ENCODE data around the gene PTGR3.

PTGR3 gene

DNA sequence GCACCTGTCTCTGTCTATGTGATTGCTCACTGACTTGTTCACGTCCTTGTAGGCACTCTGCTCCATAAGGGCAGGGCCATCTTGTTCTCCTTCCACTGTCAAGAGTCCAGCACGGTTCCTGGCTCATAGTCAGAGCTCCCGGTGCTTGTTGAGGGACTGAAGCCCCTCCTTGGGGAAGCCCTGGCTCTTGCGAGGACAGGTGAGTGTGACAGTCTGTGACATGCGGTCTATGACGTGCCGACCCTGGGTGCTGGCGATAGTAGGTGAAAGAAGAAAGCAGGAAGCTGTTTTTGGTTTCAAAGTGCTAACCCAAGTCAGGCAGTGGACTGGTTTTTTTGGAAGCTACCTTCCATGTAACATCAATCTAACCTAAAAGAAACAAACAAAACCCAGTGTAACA, 20.5 kb upstream of the PTGR3 start:
- TF ChIP-seq, protein P1, sequence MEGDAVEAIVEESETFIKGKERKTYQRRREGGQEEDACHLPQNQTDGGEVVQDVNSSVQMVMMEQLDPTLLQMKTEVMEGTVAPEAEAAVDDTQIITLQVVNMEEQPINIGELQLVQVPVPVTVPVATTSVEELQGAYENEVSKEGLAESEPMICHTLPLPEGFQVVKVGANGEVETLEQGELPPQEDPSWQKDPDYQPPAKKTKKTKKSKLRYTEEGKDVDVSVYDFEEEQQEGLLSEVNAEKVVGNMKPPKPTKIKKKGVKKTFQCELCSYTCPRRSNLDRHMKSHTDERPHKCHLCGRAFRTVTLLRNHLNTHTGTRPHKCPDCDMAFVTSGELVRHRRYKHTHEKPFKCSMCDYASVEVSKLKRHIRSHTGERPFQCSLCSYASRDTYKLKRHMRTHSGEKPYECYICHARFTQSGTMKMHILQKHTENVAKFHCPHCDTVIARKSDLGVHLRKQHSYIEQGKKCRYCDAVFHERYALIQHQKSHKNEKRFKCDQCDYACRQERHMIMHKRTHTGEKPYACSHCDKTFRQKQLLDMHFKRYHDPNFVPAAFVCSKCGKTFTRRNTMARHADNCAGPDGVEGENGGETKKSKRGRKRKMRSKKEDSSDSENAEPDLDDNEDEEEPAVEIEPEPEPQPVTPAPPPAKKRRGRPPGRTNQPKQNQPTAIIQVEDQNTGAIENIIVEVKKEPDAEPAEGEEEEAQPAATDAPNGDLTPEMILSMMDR (IDR thresholded peaks at IDR 0.05; ENCODE audit: control extremely low read depth, extremely low read depth, low read depth, missing control alignments): no peak
- ChIA-PET CTCF (interaction anchor here (0.9 to 1.3 kb wide), 4 partner anchors 11 to 31 kb away, joined by 3 to 5 read pairs (median 4); no protein-coding TSS in a partner anchor), POLR2A (no interaction called here)
- no peak for DNase-seq (ENCODE audit: extremely low spot score)

DNA sequence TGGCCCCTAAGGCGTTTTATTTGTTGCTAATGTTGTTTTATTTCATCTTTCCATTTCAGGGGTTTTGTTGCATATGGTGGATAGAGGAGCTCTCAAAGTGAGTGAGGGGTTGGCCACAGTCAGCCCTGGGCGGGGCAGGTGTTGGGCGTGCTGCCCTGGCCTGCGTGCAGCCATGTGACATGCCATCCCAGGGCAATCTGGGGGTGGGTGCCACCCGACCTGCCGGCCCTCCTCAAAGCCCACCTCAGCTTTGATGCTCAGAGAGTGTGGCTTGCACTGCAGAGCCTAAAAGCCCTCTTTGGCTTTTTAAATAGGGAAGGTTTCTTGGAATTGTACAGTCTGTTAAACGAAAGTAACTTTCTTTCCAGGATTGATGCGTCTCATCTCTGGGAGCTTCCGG, 20.0 kb upstream of the PTGR3 start:
- POLR2A ChIA-PET: no interaction called here
- no peak for DNase-seq (ENCODE audit: extremely low spot score)
- TF ChIP-seq, protein P1 (IDR thresholded peaks at IDR 0.05; ENCODE audit: control extremely low read depth, extremely low read depth, low read depth, missing control alignments): no peak
- CTCF ChIA-PET: interaction anchor here (1.2 kb wide), 2 partner anchors 15 to 16 kb away, joined by 4 to 5 read pairs; no protein-coding TSS in a partner anchor

DNA sequence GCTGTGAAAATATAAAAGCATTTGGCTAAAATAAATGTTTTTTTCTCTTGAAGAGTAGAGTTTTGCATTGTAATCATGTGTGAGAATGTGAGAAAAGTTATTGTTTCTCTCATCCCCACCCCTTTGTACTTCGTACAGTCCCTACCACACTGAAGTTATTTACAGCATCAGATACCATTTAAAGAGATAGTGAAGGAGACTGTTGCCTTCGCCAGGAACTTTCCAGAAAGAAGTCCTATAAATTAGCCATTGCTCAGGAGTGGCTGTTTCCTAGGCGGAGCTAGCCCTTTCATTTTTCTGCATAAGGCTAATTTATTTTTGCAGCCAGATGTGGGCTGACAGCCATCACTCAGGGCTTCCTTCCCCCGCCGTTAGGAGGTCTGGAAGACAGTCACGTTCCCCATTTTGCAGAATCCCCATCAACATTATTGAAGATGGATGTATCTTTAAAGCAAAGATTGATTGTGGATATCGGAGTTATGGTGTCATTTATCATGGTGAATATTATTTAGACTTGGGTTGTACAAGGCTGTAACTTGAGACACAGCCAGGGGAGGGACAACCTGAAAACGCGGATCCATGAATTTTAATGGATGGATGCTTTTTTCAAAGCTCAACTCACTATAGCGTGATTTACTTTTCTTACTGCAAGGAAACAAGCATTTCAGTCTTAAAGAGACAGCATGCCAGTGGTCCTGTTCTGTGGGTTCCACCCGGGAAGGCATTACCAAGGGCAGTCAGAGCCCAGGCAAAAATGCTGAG, 18.8 kb upstream of the PTGR3 start:
- no peak for DNase-seq (ENCODE audit: extremely low spot score)
- POLR2A ChIA-PET: no interaction called here
- CTCF ChIA-PET: interaction anchor here (0.7 to 2.0 kb wide), 2 partner anchors 11 to 252 kb away, joined by 3 to 4 read pairs; no protein-coding TSS in a partner anchor
- TF ChIP-seq, protein P1 (IDR thresholded peaks at IDR 0.05; ENCODE audit: control extremely low read depth, extremely low read depth, low read depth, missing control alignments): no peak

DNA sequence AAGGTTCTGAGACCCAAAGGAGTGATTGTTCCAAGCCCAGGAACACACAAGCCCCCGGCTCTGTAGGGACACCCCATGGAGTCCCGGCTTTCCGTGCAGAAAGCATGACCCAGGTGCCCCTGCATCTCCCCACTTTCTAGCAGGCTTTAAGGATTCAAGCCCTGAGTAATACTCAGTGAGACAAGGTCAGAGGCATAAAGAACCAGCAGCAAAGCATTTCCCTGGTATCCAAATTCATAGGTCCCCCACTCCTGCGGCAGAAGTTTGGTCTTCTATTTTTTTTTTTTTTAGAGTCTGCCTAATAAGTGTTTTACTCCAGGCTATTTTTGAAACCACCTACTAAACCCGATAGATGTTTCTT, 18.0 kb upstream of the PTGR3 start:
- TF ChIP-seq, protein P1 (IDR thresholded peaks at IDR 0.05; ENCODE audit: control extremely low read depth, extremely low read depth, low read depth, missing control alignments): no peak
- POLR2A ChIA-PET: no interaction called here
- CTCF ChIA-PET: interaction anchor here (2.0 to 2.3 kb wide), 2 partner anchors 11 to 252 kb away, joined by 4 to 8 read pairs; no protein-coding TSS in a partner anchor
- no peak for DNase-seq (ENCODE audit: extremely low spot score)

DNA sequence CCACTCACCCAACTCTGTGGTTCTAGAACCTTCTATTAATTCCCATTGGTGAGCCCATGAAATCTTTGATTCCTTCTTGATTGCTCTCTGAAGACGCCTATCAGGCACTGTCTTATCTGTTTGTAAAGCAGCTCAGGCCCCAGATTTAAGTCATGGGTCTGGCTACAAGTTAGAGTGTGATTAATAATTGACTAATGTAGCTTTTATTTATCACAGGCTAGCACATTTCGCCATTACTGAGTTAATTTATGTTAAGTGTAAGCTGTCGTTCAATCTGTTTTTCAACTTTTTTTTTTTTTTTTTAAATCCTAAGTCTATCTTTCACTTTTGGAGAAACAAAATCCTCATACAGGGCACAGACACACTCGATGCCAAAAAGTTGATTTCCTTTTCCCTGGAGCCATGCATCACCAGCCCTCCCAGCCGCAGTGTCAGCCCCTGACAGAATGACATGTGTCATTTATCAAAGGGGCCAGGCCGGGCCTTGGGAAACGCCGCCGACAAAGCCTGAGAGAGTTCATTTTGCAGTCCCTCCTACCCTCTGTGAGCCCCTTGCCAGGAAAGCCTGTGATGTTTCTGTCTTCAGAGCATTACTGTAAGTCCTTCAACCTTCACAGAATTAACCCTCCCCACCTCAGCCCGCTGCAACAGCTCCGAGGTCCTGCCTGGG, 17.5 kb upstream of the PTGR3 start:
- TF ChIP-seq, protein P1 (IDR thresholded peaks at IDR 0.05; ENCODE audit: control extremely low read depth, extremely low read depth, low read depth, missing control alignments): no peak
- DNase-seq (ENCODE audit: extremely low spot score): no peak
- POLR2A ChIA-PET: no interaction called here
- CTCF ChIA-PET: interaction anchor here (0.6 to 2.3 kb wide), 4 partner anchors 9 to 253 kb away, joined by 3 to 8 read pairs (median 4); no protein-coding TSS in a partner anchor

DNA sequence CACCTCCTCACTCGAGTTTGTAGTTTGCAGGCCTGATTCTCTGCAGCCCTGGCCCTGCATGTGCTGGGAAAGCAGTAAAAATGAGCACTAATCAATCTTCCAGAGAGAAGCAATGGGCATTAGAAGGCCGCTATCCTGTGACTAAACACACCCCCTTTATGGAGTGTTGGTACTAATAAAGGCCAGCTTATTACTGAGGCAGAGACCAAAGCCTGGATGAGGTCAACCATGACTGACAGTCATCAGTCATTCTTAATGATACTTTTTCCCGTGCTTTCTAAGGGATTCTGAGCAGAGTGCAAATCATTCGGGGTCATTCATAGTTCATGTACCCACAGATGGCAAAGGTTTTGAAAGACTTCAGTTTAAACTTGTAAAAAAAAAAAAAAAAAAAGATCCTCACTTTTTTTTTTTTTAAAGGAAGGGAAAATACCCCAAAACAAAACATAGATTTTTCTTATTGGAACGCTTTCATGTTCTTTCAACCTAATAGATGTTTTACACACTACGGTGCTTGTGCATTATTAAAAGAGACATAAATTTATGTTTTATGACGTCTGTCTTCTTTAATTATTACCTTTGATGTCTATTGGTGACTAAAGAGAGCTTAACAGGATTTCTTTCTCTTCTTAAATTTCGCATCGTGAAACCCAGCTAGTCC, 14.9 kb upstream of the PTGR3 start:
- CTCF ChIA-PET: interaction anchor here (0.8 to 1.2 kb wide), 3 partner anchors 13 to 24 kb away, joined by 3 read pairs; partner anchors contain the start of gene TSHZ1
- TF ChIP-seq, protein P1 (IDR thresholded peaks at IDR 0.05; ENCODE audit: control extremely low read depth, extremely low read depth, low read depth, missing control alignments): no peak
- no peak for DNase-seq (ENCODE audit: extremely low spot score)
- POLR2A ChIA-PET: no interaction called here

Data from GM10248 (cell line).